HL-60 (cell line): Measurements from ENCODE around the gene CFTR.

ENCODE experiments used
- CTCF ChIP-seq: IDR thresholded peaks from one replicate; pipeline ENCODE4 v1.5.1; 2011; ENCODE audit warnings: low read length, control low read depth, inconsistent platforms; ENCODE audit not compliant: insufficient read depth
- POLR2AphosphoS5 ChIP-seq: IDR thresholded peaks from 2 replicates; pipeline ENCODE4 v1.6.1; 2012; ENCODE audit warnings: low read depth

GRCh38 chr7:117672453-117672852, 192.6 kb downstream of the CFTR start:
- no peak for TF ChIP-seq CTCF
- TF ChIP-seq POLR2AphosphoS5 = no peak
